ENCODE measurements around the gene SYF2.

GRCh38 chr1:25220666-25221065, 11.6 kb downstream of the SYF2 start:
- TF ChIP-seq, protein P1, sequence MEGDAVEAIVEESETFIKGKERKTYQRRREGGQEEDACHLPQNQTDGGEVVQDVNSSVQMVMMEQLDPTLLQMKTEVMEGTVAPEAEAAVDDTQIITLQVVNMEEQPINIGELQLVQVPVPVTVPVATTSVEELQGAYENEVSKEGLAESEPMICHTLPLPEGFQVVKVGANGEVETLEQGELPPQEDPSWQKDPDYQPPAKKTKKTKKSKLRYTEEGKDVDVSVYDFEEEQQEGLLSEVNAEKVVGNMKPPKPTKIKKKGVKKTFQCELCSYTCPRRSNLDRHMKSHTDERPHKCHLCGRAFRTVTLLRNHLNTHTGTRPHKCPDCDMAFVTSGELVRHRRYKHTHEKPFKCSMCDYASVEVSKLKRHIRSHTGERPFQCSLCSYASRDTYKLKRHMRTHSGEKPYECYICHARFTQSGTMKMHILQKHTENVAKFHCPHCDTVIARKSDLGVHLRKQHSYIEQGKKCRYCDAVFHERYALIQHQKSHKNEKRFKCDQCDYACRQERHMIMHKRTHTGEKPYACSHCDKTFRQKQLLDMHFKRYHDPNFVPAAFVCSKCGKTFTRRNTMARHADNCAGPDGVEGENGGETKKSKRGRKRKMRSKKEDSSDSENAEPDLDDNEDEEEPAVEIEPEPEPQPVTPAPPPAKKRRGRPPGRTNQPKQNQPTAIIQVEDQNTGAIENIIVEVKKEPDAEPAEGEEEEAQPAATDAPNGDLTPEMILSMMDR (conservative IDR thresholded peaks at IDR 0.05; ENCODE audit: low read depth, low read length): no peak
- TF ChIP-seq USF2 (IDR thresholded peaks at IDR 0.05; ENCODE audit: low read depth, low read length) (no peak), POLR2A (IDR thresholded peaks at IDR 0.05; ENCODE audit: low read depth, low read length) (no peak), MAFK (IDR thresholded peaks at IDR 0.05; ENCODE audit: low read depth, low read length) (no peak), FOS (IDR thresholded peaks at IDR 0.05; ENCODE audit: low read depth, low read length) (no peak), NFE2L2 (IDR thresholded peaks at IDR 0.05; ENCODE audit: low read depth, low read length) (no peak), RCOR1 (IDR thresholded peaks at IDR 0.05; ENCODE audit: insufficient replicate concordance, low read length) (no peak), SMC3 (IDR thresholded peaks at IDR 0.05; ENCODE audit: low read depth, low read length) (no peak), MXI1 (IDR thresholded peaks at IDR 0.05; ENCODE audit: borderline replicate concordance, low read depth, low read length) (no peak)
